CD14-positive monocyte (primary cell): ENCODE data around the gene FLNA. TPM values are rescaled to one million over a fixed set of nuclear protein-coding genes. Genes with fewer than 3 reads are reported as not detected.
A peak's percentile ranks its signal among the peaks of the same experiment; 100 is the strongest.

ENCODE experiments used
- DNase-seq, 3 donors: peaks; one replicate each; pipeline ENCODE4 v3.0.0-alpha.2; 2011 to 2022
- H2AFZ ChIP-seq: 2 replicates; pipeline ENCODE4 v1.6.0; 2012; ENCODE audit warnings: mild to moderate bottlenecking, low read depth, low read length, inconsistent platforms; ENCODE audit not compliant: insufficient read depth, poor library complexity, severe bottlenecking
- H3K27ac ChIP-seq, 2 donors: 1 replicate in 1 of 2; 2 replicates in 1 of 2; pipeline ENCODE4 v1.5.1; 2012 to 2013; ENCODE audit warnings: low read length in 2 of 2, control low read depth in 1 of 2, inconsistent platforms in 1 of 2, low read depth in 1 of 2, mild to moderate bottlenecking in 1 of 2
- H3K27me3 ChIP-seq, 2 donors: one replicate each; pipeline versions ENCODE4 v1.6.0 to v1.6.1; 2011 to 2013; ENCODE audit warnings: low read length in 2 of 2; ENCODE audit not compliant: control insufficient read depth in 2 of 2, insufficient read depth in 2 of 2
- H3K36me3 ChIP-seq, 2 donors: replicated peaks in 1 of 2; 1 replicate in 1 of 2; 2 replicates in 1 of 2; pipeline versions ENCODE4 v1.5.1 to v1.6.1; 2012 to 2013; ENCODE audit warnings: low read length in 2 of 2, control low read depth in 1 of 2, inconsistent platforms in 1 of 2, mild to moderate bottlenecking in 1 of 2; ENCODE audit not compliant: insufficient read depth in 2 of 2, control insufficient read depth in 1 of 2
- H3K4me1 ChIP-seq, 2 donors: 1 replicate in 1 of 2; 2 replicates in 1 of 2; pipeline versions ENCODE4 v1.5.1 to v1.6.1; 2012 to 2013; ENCODE audit warnings: low read length in 2 of 2, control low read depth in 1 of 2, inconsistent platforms in 1 of 2, mild to moderate bottlenecking in 1 of 2, moderate library complexity in 1 of 2; ENCODE audit not compliant: insufficient read depth in 2 of 2, control insufficient read depth in 1 of 2
- H3K4me2 ChIP-seq: replicated peaks from 2 replicates; pipeline ENCODE3; 2012; ENCODE audit warnings: low read length, moderate library complexity, mild to moderate bottlenecking; ENCODE audit not compliant: poor library complexity, severe bottlenecking; ENCODE audit errors: extremely low read depth
- H3K4me3 ChIP-seq, 3 experiments: fragments of 200-600 bp in 1 of 3; sonication (generic) in 1 of 3; replicated peaks in 1 of 3; 1 replicate in 2 of 3; 2 replicates in 1 of 3; pipeline ENCODE4 v1.5.1; 2011 to 2013; ENCODE audit warnings: low read length in 3 of 3, mild to moderate bottlenecking in 3 of 3, control low read depth in 2 of 3, low read depth in 2 of 3, inconsistent platforms in 1 of 3, moderate library complexity in 1 of 3
- H3K79me2 ChIP-seq: 2 replicates; pipeline ENCODE4 v1.6.0; 2012; ENCODE audit warnings: mild to moderate bottlenecking, control low read depth, inconsistent platforms, low read length, moderate library complexity; ENCODE audit not compliant: insufficient read depth
- H3K9ac ChIP-seq: 2 replicates; pipeline ENCODE4 v1.6.0; 2017; ENCODE audit warnings: low read length, mild to moderate bottlenecking; ENCODE audit not compliant: insufficient read depth, poor library complexity, severe bottlenecking
- H3K9me3 ChIP-seq, 2 donors: replicated peaks in 1 of 2; 1 replicate in 1 of 2; 2 replicates in 1 of 2; pipeline versions ENCODE4 v1.5.1 to v1.6.1; 2012 to 2013; ENCODE audit warnings: low read length in 2 of 2, control low read depth in 1 of 2; ENCODE audit not compliant: control insufficient read depth in 1 of 2, insufficient read depth in 1 of 2
- H4K20me1 ChIP-seq: 2 replicates; pipeline ENCODE4 v1.6.0; 2012; ENCODE audit warnings: mild to moderate bottlenecking, low read length, control low read depth, moderate library complexity; ENCODE audit not compliant: insufficient read depth
- H3K27ac Mint-ChIP-seq, 7 donors: one replicate each; pipeline ENCODE4 v1.8.0; 2020; ENCODE audit warnings: mild to moderate bottlenecking in 7 of 7, mixed read lengths in 7 of 7, moderate library complexity in 6 of 7, inconsistent platforms in 2 of 7
- H3K27me3 Mint-ChIP-seq, 3 donors: one replicate each; pipeline ENCODE4 v1.8.0; 2021 to 2022; ENCODE audit warnings: low read depth in 3 of 3, mild to moderate bottlenecking in 3 of 3, mixed read lengths in 3 of 3, moderate library complexity in 3 of 3, inconsistent platforms in 1 of 3
- H3K36me3 Mint-ChIP-seq, 2 donors: one replicate each; pipeline ENCODE4 v1.8.0; 2020; ENCODE audit warnings: mixed read lengths in 2 of 2, inconsistent platforms in 1 of 2, mild to moderate bottlenecking in 1 of 2
- H3K4me1 Mint-ChIP-seq: one replicate; pipeline ENCODE4 v1.8.0; 2020; ENCODE audit warnings: mild to moderate bottlenecking, mixed read lengths
- H3K4me3 Mint-ChIP-seq, 2 donors: one replicate each; pipeline ENCODE4 v1.8.0; 2020; ENCODE audit warnings: mild to moderate bottlenecking in 2 of 2, mixed read lengths in 2 of 2, moderate library complexity in 1 of 2
- H3K9me3 Mint-ChIP-seq, 7 donors: one replicate each; pipeline ENCODE4 v1.8.0; 2020 to 2022; ENCODE audit warnings: mixed read lengths in 7 of 7, mild to moderate bottlenecking in 6 of 7, moderate library complexity in 6 of 7, inconsistent platforms in 2 of 7
- WGBS: methylation state at CpG from one replicate; pipeline ENCODE4 v1.1.5; 2013; ENCODE audit warnings: missing lambda C conversion rate; ENCODE audit not compliant: insufficient coverage; 5-methylcytosine and 5-hydroxymethylcytosine counted together
- intact Hi-C, 2 donors: fragments of 100-400 bp; cut with micrococcal nuclease; formaldehyde crosslinking; loops; one replicate each; pipeline versions ENCODE4 v1.15.0 to v1.15.1; 2023
- polyA plus RNA-seq, 3 donors: library from polyadenylated mRNA; depleted of rRNA in 1 of 3; unstranded in 2 of 3; stranded (reverse) in 1 of 3; fragments of 300-500 nt in 2 of 3; fragments of >200 nt in 1 of 3; fragmentation: Illumina TruSeq in 2 of 3; gene quantifications; 1 replicate in 2 of 3; 2 replicates in 1 of 3; pipeline ENCODE4 v1.2.3, GENCODE V29; 2012 to 2021
- TF ChIP-seq, protein P1 (sequence below): fragments of 200-600 bp; IDR thresholded peaks from one replicate; pipeline ENCODE4 v1.8.0; 2022; ENCODE audit warnings: antibody characterized with exemption, mild to moderate bottlenecking

The FLNA gene
- polyA plus RNA-seq, 3 donors = 111 to 874 (median 219) TPM

- no peaks in the 10 kb centered on the region for H3K9me3 ChIP-seq
- WGBS = 100% methylated on average over 1 of the region's 14 CpGs
- peaks cover 0 to 22% (median 4%) of the 10 kb centered on the region in 7 donors for H3K9me3 Mint-ChIP-seq
- no peak overlapping the region for H2AFZ ChIP-seq
- peaks cover 57% of the 10 kb centered on the region for H4K20me1 ChIP-seq
- H3K4me3 ChIP-seq = peak overlapping the region; percentile 79 to 92 (median 81)
- H3K27me3 Mint-ChIP-seq = peaks cover 0 to 14% (median 0%) of the 10 kb centered on the region in 3 donors
- DNase-seq = peak in 1 of 3 donors; percentile 8
- H3K27ac ChIP-seq = peak overlapping the region; percentile 97 to 100
- no peaks in the 10 kb centered on the region for H3K27me3 ChIP-seq
- peaks cover 20 to 28% of the 10 kb centered on the region in 2 donors for H3K4me1 ChIP-seq
- H3K4me3 Mint-ChIP-seq = peak overlapping the region; percentile 97
- TF ChIP-seq, protein P1, sequence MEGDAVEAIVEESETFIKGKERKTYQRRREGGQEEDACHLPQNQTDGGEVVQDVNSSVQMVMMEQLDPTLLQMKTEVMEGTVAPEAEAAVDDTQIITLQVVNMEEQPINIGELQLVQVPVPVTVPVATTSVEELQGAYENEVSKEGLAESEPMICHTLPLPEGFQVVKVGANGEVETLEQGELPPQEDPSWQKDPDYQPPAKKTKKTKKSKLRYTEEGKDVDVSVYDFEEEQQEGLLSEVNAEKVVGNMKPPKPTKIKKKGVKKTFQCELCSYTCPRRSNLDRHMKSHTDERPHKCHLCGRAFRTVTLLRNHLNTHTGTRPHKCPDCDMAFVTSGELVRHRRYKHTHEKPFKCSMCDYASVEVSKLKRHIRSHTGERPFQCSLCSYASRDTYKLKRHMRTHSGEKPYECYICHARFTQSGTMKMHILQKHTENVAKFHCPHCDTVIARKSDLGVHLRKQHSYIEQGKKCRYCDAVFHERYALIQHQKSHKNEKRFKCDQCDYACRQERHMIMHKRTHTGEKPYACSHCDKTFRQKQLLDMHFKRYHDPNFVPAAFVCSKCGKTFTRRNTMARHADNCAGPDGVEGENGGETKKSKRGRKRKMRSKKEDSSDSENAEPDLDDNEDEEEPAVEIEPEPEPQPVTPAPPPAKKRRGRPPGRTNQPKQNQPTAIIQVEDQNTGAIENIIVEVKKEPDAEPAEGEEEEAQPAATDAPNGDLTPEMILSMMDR = no peak
- intact Hi-C loops = loop anchor here (5.0 kb wide), 2 partner anchors 38 to 133 kb away; partner anchors contain the start of gene GDI1 (in 1 of the 2)
- peak overlapping the region; percentile 82 to 99 (median 97) for H3K27ac Mint-ChIP-seq
- peak overlapping the region; percentile 87 for H3K4me2 ChIP-seq
- peaks cover 15% of the 10 kb centered on the region for H3K4me1 Mint-ChIP-seq
- peaks cover 18% of the 10 kb centered on the region for H3K79me2 ChIP-seq
- H3K9ac ChIP-seq = peak overlapping the region; percentile 90
- peaks cover 34 to 47% of the 10 kb centered on the region in 2 donors for H3K36me3 Mint-ChIP-seq
- H3K36me3 ChIP-seq = peaks cover 30 to 39% of the 10 kb centered on the region in 2 donors
Measured at GRCh38 chrX:154399527-154400368, 25.3 kb upstream of the FLNA start.

- peaks cover 33 to 42% of the 10 kb centered on the region in 2 donors for H3K36me3 Mint-ChIP-seq
- intact Hi-C loops = loop anchor here in 1 of 2 donors (5.0 kb wide), 1 partner anchor 133 kb away; no protein-coding TSS in a partner anchor
- under 1% methylated on average over 25 of the region's 49 CpGs for WGBS
Measured at GRCh38 chrX:154398668-154399526, 24.5 kb upstream of the FLNA start.

More at GRCh38 chrX:154398668-154399526, 24.5 kb upstream of the FLNA start:
- H3K36me3 ChIP-seq = peaks cover 25 to 34% of the 10 kb centered on the region in 2 donors
- no peaks in the 10 kb centered on the region for H3K9me3 ChIP-seq
- H3K9ac ChIP-seq = peak overlapping the region; percentile 90
- peak overlapping the region; percentile 87 for H3K4me2 ChIP-seq
- Mint-ChIP-seq H3K9me3 (peaks cover 0 to 22% (median 4%) of the 10 kb centered on the region in 7 donors), H3K27ac (peak overlapping the region; percentile 97 to 99 (median 99)), H3K27me3 (peaks cover 0 to 11% (median 0%) of the 10 kb centered on the region in 3 donors), H3K4me1 (peaks cover 15% of the 10 kb centered on the region), H3K4me3 (peak overlapping the region; percentile 97)
- H3K79me2 ChIP-seq = peaks cover 18% of the 10 kb centered on the region
- TF ChIP-seq, protein P1 = peak; percentile 75
- H2AFZ ChIP-seq = no peak overlapping the region
- H3K27ac ChIP-seq = peak overlapping the region; percentile 97 to 100
- peaks cover 20 to 28% of the 10 kb centered on the region in 2 donors for H3K4me1 ChIP-seq
- DNase-seq = peak; percentile 74 to 81 (median 78)
- H3K4me3 ChIP-seq = peak overlapping the region; percentile 79 to 92 (median 81)
- H3K27me3 ChIP-seq = no peaks in the 10 kb centered on the region
- H4K20me1 ChIP-seq = peaks cover 49% of the 10 kb centered on the region
